Lower leg skin (tissue), 4 donors: ENCODE measurements around the gene SFXN2. TPM values are rescaled to one million over a fixed set of nuclear protein-coding genes. Genes with fewer than 3 reads are reported as not detected.
A peak's percentile ranks its signal among the peaks of the same experiment; 100 is the strongest.

ENCODE experiments used
- DNase-seq, 2 donors: peaks; one replicate each; pipeline ENCODE4 v3.0.0-alpha.2; 2019; ENCODE audit warnings: low spot score in 2 of 2
- H3K4me3 ChIP-seq: fragments of 200-600 bp; sonication (generic); 2 replicates; pipeline ENCODE4 v1.5.1; 2017; ENCODE audit warnings: mild to moderate bottlenecking, low read depth; ENCODE audit not compliant: poor library complexity, severe bottlenecking
- CTCF ChIP-seq, 3 donors: fragments of 450-650 bp; IDR thresholded peaks; one replicate each; pipeline ENCODE4 v1.5.1; 2016; ENCODE audit warnings: antibody characterized with exemption in 3 of 3, mild to moderate bottlenecking in 3 of 3, moderate library complexity in 2 of 3
- POLR2A ChIP-seq, 2 donors: fragments of 450-650 bp; IDR thresholded peaks; one replicate each; pipeline ENCODE4 v1.6.1; 2016 to 2017; ENCODE audit warnings: antibody characterized with exemption in 2 of 2, mild to moderate bottlenecking in 1 of 2, moderate library complexity in 1 of 2
- WGBS, 2 donors: methylation state at CpG; one replicate each; pipeline ENCODE4 v1.1.5; 2018; 5-methylcytosine and 5-hydroxymethylcytosine counted together
- intact Hi-C: fragments of 100-400 bp; cut with DNase I; formaldehyde crosslinking; loops from one replicate; pipeline ENCODE4 v1.15.0; 2023; ENCODE audit warnings: low total_unique reads
- total RNA-seq, 4 donors: library from RNA; depleted of rRNA; stranded (reverse); fragments of >200 nt; gene quantifications; one replicate each; pipeline ENCODE4 v1.1.0, GENCODE V29; 2016

SFXN2 gene
- total RNA-seq, 4 donors from 2014 or later: 0.46 to 4.7 (median 1.1) TPM

GRCh38 chr10:102721954-102722353 is 7.5 kb downstream of the SFXN2 start:
- WGBS, 2 donors: 78 to 88% methylated on average over 4 of the region's 4 CpGs
- no peak overlapping the region for H3K4me3 ChIP-seq
- DNase-seq: no peak
- intact Hi-C loops: no loop called here
- no peak for TF ChIP-seq CTCF (IDR thresholded peaks at IDR 0.05)
- TF ChIP-seq POLR2A (IDR thresholded peaks at IDR 0.05): no peak

GRCh38 chr10:102723989-102724388 is 9.6 kb downstream of the SFXN2 start:
- 99% methylated on average over 4 of the region's 4 CpGs for WGBS, 2 donors
- intact Hi-C loops: no loop called here

GRCh38 chr10:102726274-102726673 is 11.8 kb downstream of the SFXN2 start:
- no peak for DNase-seq
- intact Hi-C loops: loop anchor here (5.0 kb wide), 1 partner anchor 176 kb away; no protein-coding TSS in a partner anchor
- H3K4me3 ChIP-seq: no peak overlapping the region
- no peak for TF ChIP-seq CTCF (IDR thresholded peaks at IDR 0.05)
- no peak for TF ChIP-seq POLR2A (IDR thresholded peaks at IDR 0.05)
- WGBS, 2 donors: 54 to 72% methylated on average over 3 of the region's 3 CpGs

More at GRCh38 chr10:102723989-102724388, 9.6 kb downstream of the SFXN2 start:
- DNase-seq: no peak
- H3K4me3 ChIP-seq: no peak overlapping the region
- TF ChIP-seq CTCF (IDR thresholded peaks at IDR 0.05): no peak
- TF ChIP-seq POLR2A (IDR thresholded peaks at IDR 0.05): no peak

GRCh38 chr10:102727037-102727818 is 12.8 kb downstream of the SFXN2 start:
- no peak overlapping the region for H3K4me3 ChIP-seq
- WGBS, 2 donors: 66 to 73% methylated on average over 13 of the region's 13 CpGs
- intact Hi-C loops: loop anchor here (5.0 kb wide), 1 partner anchor 175 kb away; no protein-coding TSS in a partner anchor
- no peak for DNase-seq
- no peak for TF ChIP-seq CTCF (IDR thresholded peaks at IDR 0.05)
- no peak for TF ChIP-seq POLR2A (IDR thresholded peaks at IDR 0.05)

GRCh38 chr10:102729029-102730026 is 14.9 kb downstream of the SFXN2 start:
- peak; percentile 67 to 97 for DNase-seq

More at GRCh38 chr10:102729029-102730026, 14.9 kb downstream of the SFXN2 start:
- H3K4me3 ChIP-seq: no peak overlapping the region
- TF ChIP-seq CTCF (IDR thresholded peaks at IDR 0.05) (peak in 1 of 3 donors; percentile 86), POLR2A (IDR thresholded peaks at IDR 0.05) (no peak)
- intact Hi-C loops: loop anchor here (5.0 kb wide), 1 partner anchor 173 kb away; no protein-coding TSS in a partner anchor
- WGBS, 2 donors: 52 to 54% methylated on average over 30 of the region's 30 CpGs
